GM23338 (cell line): ENCODE results near the gene SLC15A1. TPM values are rescaled to one million over a fixed set of nuclear protein-coding genes. Genes with fewer than 3 reads are reported as not detected.
A peak's percentile ranks its signal among the peaks of the same experiment; 100 is the strongest.

ENCODE experiments used
- ATAC-seq: fragments of 200-7000 bp; cut with Tn5 transposase; 3 replicates; pipeline ENCODE4 v1.9.1; 2020
- DNase-seq: peaks from one replicate; pipeline ENCODE4 v3.0.0-alpha.2; 2015; ENCODE audit warnings: low spot score
- H2AFZ ChIP-seq: fragments of 200-600 bp; sonication (generic); 2 replicates; pipeline ENCODE4 v1.8.0; 2016; ENCODE audit warnings: antibody characterized with exemption, mild to moderate bottlenecking, moderate library complexity
- H3F3A ChIP-seq: fragments of 200-600 bp; sonication (generic); replicated peaks from 2 replicates; pipeline ENCODE4 v1.8.0; 2017; ENCODE audit warnings: antibody characterized with exemption, mixed run types, low read depth
- H3K27ac ChIP-seq: fragments of 200-600 bp; sonication (generic); 2 replicates; pipeline ENCODE4 v1.6.1; 2016; ENCODE audit warnings: low read depth
- H3K27me3 ChIP-seq: fragments of 200-600 bp; sonication (generic); 2 replicates; pipeline ENCODE4 v1.8.0; 2016; ENCODE audit warnings: mild to moderate bottlenecking, mixed run types, moderate library complexity; ENCODE audit not compliant: insufficient read depth
- H3K36me3 ChIP-seq: fragments of 200-600 bp; sonication (generic); 2 replicates; pipeline ENCODE4 v1.8.0; 2016; ENCODE audit warnings: mild to moderate bottlenecking; ENCODE audit not compliant: insufficient read depth
- H3K4me1 ChIP-seq: fragments of 200-600 bp; sonication (generic); 2 replicates; pipeline ENCODE4 v1.8.0; 2016; ENCODE audit warnings: mild to moderate bottlenecking, moderate library complexity; ENCODE audit not compliant: insufficient read depth
- H3K4me2 ChIP-seq: fragments of 200-600 bp; sonication (generic); 2 replicates; pipeline ENCODE4 v1.7.1; 2017; ENCODE audit warnings: mixed run types
- H3K4me3 ChIP-seq: fragments of 200-600 bp; sonication (generic); 2 replicates; pipeline ENCODE4 v1.6.1; 2016; ENCODE audit warnings: mixed run types
- H3K79me2 ChIP-seq: fragments of 200-600 bp; sonication (generic); replicated peaks from 2 replicates; pipeline ENCODE4 v1.8.0; 2017; ENCODE audit warnings: mild to moderate bottlenecking; ENCODE audit not compliant: insufficient read depth
- H3K9me2 ChIP-seq: fragments of 200-600 bp; sonication (generic); 2 replicates; pipeline ENCODE4 v1.8.0; 2017; ENCODE audit not compliant: insufficient read depth
- H4K20me1 ChIP-seq: fragments of 200-600 bp; sonication (generic); replicated peaks from 2 replicates; pipeline ENCODE4 v1.8.0; 2017; ENCODE audit warnings: mild to moderate bottlenecking; ENCODE audit not compliant: insufficient read depth
- H3K27ac Mint-ChIP-seq: 2 replicates; pipeline ENCODE4 v1.8.0; 2020; ENCODE audit warnings: inconsistent platforms, mild to moderate bottlenecking, moderate library complexity, mixed read lengths
- H3K27me3 Mint-ChIP-seq: 3 replicates; pipeline ENCODE4 v1.8.0; 2022; ENCODE audit warnings: low read depth, mild to moderate bottlenecking, moderate library complexity, mixed read lengths, inconsistent platforms; ENCODE audit not compliant: insufficient read depth, poor library complexity
- H3K36me3 Mint-ChIP-seq: 3 replicates; pipeline ENCODE4 v1.8.0; 2021; ENCODE audit warnings: low read depth, mild to moderate bottlenecking, inconsistent platforms, moderate library complexity, mixed read lengths
- H3K4me1 Mint-ChIP-seq: 3 replicates; pipeline ENCODE4 v1.8.0; 2020; ENCODE audit warnings: mild to moderate bottlenecking, inconsistent platforms, mixed read lengths
- H3K4me3 Mint-ChIP-seq: 3 replicates; pipeline ENCODE4 v1.8.0; 2021; ENCODE audit warnings: moderate library complexity, mild to moderate bottlenecking, inconsistent platforms, mixed read lengths
- H3K9me3 Mint-ChIP-seq: 3 replicates; pipeline ENCODE4 v1.8.0; 2020; ENCODE audit warnings: moderate library complexity, mild to moderate bottlenecking, inconsistent platforms, mixed read lengths
- CTCF ChIP-seq, 2 experiments: fragments of 200-600 bp in 1 of 2; sonication (generic) in 1 of 2; conservative IDR thresholded peaks; 2 replicates each; pipeline versions ENCODE4 v1.5.1 to v1.6.1; 2016 to 2017; ENCODE audit warnings: antibody characterized with exemption in 2 of 2, low read depth in 2 of 2, mild to moderate bottlenecking in 2 of 2, moderate library complexity in 1 of 2
- EZH2 ChIP-seq: fragments of 200-600 bp; sonication (generic); IDR thresholded peaks from one replicate; pipeline ENCODE4 v1.8.0; 2017; ENCODE audit warnings: antibody characterized with exemption, mild to moderate bottlenecking, low read depth; ENCODE audit not compliant: unreplicated experiment
- EZH2phosphoT487 ChIP-seq: fragments of 200-600 bp; sonication (generic); IDR thresholded peaks from one replicate; pipeline ENCODE4 v1.8.1; 2018; ENCODE audit warnings: antibody characterized with exemption; ENCODE audit not compliant: unreplicated experiment
- JUNB ChIP-seq: IDR thresholded peaks from one replicate; pipeline ENCODE4 v1.6.1; 2016; ENCODE audit warnings: antibody characterized with exemption; ENCODE audit not compliant: unreplicated experiment
- NANOG ChIP-seq: IDR thresholded peaks from 2 replicates; pipeline ENCODE4 v1.6.1; 2016; ENCODE audit warnings: antibody characterized with exemption, borderline replicate concordance
- POLR2AphosphoS5 ChIP-seq: IDR thresholded peaks from 2 replicates; pipeline ENCODE4 v1.6.1; 2016; ENCODE audit warnings: antibody characterized with exemption, low read depth
- STAT1 ChIP-seq: IDR thresholded peaks from one replicate; pipeline ENCODE4 v1.6.1; 2016; ENCODE audit warnings: antibody characterized with exemption; ENCODE audit not compliant: unreplicated experiment
- ZNF114 ChIP-seq: fragments of 250-450 bp; sonication (Bioruptor Pico); IDR thresholded peaks from 2 replicates; pipeline ENCODE4 v1.5.0; 2020; ENCODE audit warnings: mild to moderate bottlenecking, moderate library complexity
- ZNF331 ChIP-seq: fragments of 250-450 bp; sonication (Bioruptor Pico); IDR thresholded peaks from 2 replicates; pipeline ENCODE4 v1.5.0; 2020; ENCODE audit warnings: low read depth, mild to moderate bottlenecking, moderate library complexity
- polyA plus RNA-seq: library from polyadenylated mRNA; unstranded; fragments of >200 nt; fragmentation: Nextera tagmentation; extraction: Ambion mirVana; gene quantifications from 2 replicates; pipeline ENCODE4 v1.2.1, GENCODE V29; 2016
- total RNA-seq: library from RNA; depleted of rRNA; stranded (reverse); fragments of >200 nt; shearing (Covaris generic); gene quantifications from 2 replicates; pipeline ENCODE4 v1.2.3, GENCODE V29; 2014
- TF ChIP-seq, protein P1 (sequence below): fragments of 250-450 bp; sonication (Bioruptor Pico); IDR thresholded peaks from 2 replicates; pipeline ENCODE4 v1.5.0; 2020; ENCODE audit warnings: mild to moderate bottlenecking, moderate library complexity
- TF ChIP-seq, protein P2 (sequence below): IDR thresholded peaks from 2 replicates; pipeline ENCODE4 v1.6.1; 2016; ENCODE audit warnings: antibody characterized with exemption

Gene SLC15A1
- total and polyA plus RNA-seq, 2 experiments from 2014 or later: 1.6 to 3.0 TPM

- TF ChIP-seq EZH2phosphoT487 (no peak), CTCF (conservative IDR thresholded peaks at IDR 0.05; ENCODE audit: low read depth in 2 of 2) (no peak), STAT1 (no peak)
Observed at GRCh38 chr13:98768522-98768921, 16.1 kb upstream of the SLC15A1 start (continued).

- no peaks in the 10 kb centered on the region; the same call in 1 of the 2 replicates for H3K4me1 ChIP-seq
- Mint-ChIP-seq H3K36me3 (no peaks in the 10 kb centered on the region), H3K27me3 (peaks cover 3% of the 10 kb centered on the region), H3K27ac (no peak overlapping the region), H3K9me3 (no peaks in the 10 kb centered on the region), H3K4me1 (peaks cover 1% of the 10 kb centered on the region; the same call in 2 of the 3 replicates), H3K4me3 (no peak overlapping the region)
- H3K27me3 ChIP-seq: no peaks in the 10 kb centered on the region
- H3K4me2 ChIP-seq: no peak overlapping the region
- no peaks in the 10 kb centered on the region for H3K36me3 ChIP-seq
- H4K20me1 ChIP-seq: no peaks in the 10 kb centered on the region
- peaks cover 8% of the 10 kb centered on the region; the same call in 1 of the 2 replicates for H3K9me2 ChIP-seq
- no peaks in the 10 kb centered on the region for H3F3A ChIP-seq
- no peak overlapping the region for H3K27ac ChIP-seq
- H3K79me2 ChIP-seq: no peaks in the 10 kb centered on the region
- DNase-seq (no peak), ATAC-seq (no peak)
- 0 out of 2 replicates have a peak overlapping the region, but pooled peaks have one; percentile 23 for H2AFZ ChIP-seq
- no peak overlapping the region for H3K4me3 ChIP-seq
- TF ChIP-seq, protein P1, sequence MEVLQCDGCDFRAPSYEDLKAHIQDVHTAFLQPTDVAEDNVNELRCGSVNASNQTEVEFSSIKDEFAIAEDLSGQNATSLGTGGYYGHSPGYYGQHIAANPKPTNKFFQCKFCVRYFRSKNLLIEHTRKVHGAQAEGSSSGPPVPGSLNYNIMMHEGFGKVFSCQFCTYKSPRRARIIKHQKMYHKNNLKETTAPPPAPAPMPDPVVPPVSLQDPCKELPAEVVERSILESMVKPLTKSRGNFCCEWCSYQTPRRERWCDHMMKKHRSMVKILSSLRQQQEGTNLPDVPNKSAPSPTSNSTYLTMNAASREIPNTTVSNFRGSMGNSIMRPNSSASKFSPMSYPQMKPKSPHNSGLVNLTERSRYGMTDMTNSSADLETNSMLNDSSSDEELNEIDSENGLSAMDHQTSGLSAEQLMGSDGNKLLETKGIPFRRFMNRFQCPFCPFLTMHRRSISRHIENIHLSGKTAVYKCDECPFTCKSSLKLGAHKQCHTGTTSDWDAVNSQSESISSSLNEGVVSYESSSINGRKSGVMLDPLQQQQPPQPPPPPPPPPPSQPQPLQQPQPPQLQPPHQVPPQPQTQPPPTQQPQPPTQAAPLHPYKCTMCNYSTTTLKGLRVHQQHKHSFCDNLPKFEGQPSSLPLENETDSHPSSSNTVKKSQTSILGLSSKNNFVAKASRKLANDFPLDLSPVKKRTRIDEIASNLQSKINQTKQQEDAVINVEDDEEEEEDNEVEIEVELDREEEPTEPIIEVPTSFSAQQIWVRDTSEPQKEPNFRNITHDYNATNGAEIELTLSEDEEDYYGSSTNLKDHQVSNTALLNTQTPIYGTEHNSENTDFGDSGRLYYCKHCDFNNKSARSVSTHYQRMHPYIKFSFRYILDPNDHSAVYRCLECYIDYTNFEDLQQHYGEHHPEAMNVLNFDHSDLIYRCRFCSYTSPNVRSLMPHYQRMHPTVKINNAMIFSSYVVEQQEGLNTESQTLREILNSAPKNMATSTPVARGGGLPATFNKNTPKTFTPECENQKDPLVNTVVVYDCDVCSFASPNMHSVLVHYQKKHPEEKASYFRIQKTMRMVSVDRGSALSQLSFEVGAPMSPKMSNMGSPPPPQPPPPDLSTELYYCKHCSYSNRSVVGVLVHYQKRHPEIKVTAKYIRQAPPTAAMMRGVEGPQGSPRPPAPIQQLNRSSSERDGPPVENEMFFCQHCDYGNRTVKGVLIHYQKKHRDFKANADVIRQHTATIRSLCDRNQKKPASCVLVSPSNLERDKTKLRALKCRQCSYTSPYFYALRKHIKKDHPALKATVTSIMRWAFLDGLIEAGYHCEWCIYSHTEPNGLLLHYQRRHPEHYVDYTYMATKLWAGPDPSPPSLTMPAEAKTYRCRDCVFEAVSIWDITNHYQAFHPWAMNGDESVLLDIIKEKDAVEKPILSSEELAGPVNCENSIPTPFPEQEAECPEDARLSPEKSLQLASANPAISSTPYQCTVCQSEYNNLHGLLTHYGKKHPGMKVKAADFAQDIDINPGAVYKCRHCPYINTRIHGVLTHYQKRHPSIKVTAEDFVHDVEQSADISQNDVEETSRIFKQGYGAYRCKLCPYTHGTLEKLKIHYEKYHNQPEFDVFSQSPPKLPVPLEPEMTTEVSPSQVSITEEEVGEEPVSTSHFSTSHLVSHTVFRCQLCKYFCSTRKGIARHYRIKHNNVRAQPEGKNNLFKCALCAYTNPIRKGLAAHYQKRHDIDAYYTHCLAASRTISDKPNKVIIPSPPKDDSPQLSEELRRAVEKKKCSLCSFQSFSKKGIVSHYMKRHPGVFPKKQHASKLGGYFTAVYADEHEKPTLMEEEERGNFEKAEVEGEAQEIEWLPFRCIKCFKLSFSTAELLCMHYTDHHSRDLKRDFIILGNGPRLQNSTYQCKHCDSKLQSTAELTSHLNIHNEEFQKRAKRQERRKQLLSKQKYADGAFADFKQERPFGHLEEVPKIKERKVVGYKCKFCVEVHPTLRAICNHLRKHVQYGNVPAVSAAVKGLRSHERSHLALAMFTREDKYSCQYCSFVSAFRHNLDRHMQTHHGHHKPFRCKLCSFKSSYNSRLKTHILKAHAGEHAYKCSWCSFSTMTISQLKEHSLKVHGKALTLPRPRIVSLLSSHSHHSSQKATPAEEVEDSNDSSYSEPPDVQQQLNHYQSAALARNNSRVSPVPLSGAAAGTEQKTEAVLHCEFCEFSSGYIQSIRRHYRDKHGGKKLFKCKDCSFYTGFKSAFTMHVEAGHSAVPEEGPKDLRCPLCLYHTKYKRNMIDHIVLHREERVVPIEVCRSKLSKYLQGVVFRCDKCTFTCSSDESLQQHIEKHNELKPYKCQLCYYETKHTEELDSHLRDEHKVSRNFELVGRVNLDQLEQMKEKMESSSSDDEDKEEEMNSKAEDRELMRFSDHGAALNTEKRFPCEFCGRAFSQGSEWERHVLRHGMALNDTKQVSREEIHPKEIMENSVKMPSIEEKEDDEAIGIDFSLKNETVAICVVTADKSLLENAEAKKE (CRISPR knock-in tag): no peak
- TF ChIP-seq EZH2 (no peak), JUNB (no peak), ZNF114 (CRISPR knock-in tag) (no peak), EZH2phosphoT487 (no peak), NANOG (no peak), POLR2AphosphoS5 (no peak), ZNF331 (CRISPR knock-in tag) (no peak), STAT1 (no peak), CTCF (conservative IDR thresholded peaks at IDR 0.05; ENCODE audit: low read depth in 2 of 2) (no peak)
- TF ChIP-seq, protein P2, sequence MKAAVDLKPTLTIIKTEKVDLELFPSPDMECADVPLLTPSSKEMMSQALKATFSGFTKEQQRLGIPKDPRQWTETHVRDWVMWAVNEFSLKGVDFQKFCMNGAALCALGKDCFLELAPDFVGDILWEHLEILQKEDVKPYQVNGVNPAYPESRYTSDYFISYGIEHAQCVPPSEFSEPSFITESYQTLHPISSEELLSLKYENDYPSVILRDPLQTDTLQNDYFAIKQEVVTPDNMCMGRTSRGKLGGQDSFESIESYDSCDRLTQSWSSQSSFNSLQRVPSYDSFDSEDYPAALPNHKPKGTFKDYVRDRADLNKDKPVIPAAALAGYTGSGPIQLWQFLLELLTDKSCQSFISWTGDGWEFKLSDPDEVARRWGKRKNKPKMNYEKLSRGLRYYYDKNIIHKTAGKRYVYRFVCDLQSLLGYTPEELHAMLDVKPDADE: no peak
Observed at GRCh38 chr13:98766697-98767096, 14.2 kb upstream of the SLC15A1 start.
